ENCODE results near the gene RAB9B. TPM values are rescaled to one million over a fixed set of nuclear protein-coding genes. Genes with fewer than 3 reads are reported as not detected.
"Not testable (repeated sequence)": the region's sequence is repeated elsewhere in the genome, so short reads cannot be mapped to it uniquely, and the experiment has no call there.

RAB9B gene
- total RNA-seq, 2 experiments from 2014 or later: 0.17 to 0.22 TPM

- Mint-ChIP-seq H3K4me3 (no peak overlapping the region), H3K27ac (no peak overlapping the region), H3K9me3 (peaks cover 7% of the 10 kb centered on the region), H3K27me3 (ENCODE audit: low read depth) (no peaks in the 10 kb centered on the region), H3K36me3 (ENCODE audit: low read depth) (peaks cover 2% of the 10 kb centered on the region), H3K4me1 (ENCODE audit: low read depth) (peaks cover 8% of the 10 kb centered on the region)
- CTCF ChIA-PET: no interaction called here
- DNase-seq: peak; percentile 41
- intact Hi-C loops (cut with micrococcal nuclease): loop anchor here (5.0 kb wide), 2 partner anchors 93 to 278 kb away; no protein-coding TSS in a partner anchor
Measured at GRCh38 chrX:103839404-103839803, 7.3 kb upstream of the RAB9B start.

GRCh38 chrX:103831342-103831802 lies 685 bp downstream of the RAB9B start:
- no peak for DNase-seq
- no peak overlapping the region for H3K27ac Mint-ChIP-seq
- CTCF ChIA-PET: interaction anchor here (3.6 kb wide), 1 partner anchor 14 kb away, joined by 12 read pairs; no protein-coding TSS in a partner anchor

GRCh38 chrX:103830848-103831247 lies 1.2 kb downstream of the RAB9B start:
- no peak for DNase-seq
- H3K36me3 Mint-ChIP-seq (ENCODE audit: low read depth): no peaks in the 10 kb centered on the region
- H3K4me3 Mint-ChIP-seq: no peak overlapping the region
- peaks cover 6% of the 10 kb centered on the region for H3K4me1 Mint-ChIP-seq (ENCODE audit: low read depth)
- H3K27ac Mint-ChIP-seq: no peak overlapping the region
- peaks cover 2% of the 10 kb centered on the region for H3K27me3 Mint-ChIP-seq (ENCODE audit: low read depth)
- CTCF ChIA-PET: no interaction called here
- no peaks in the 10 kb centered on the region for H3K9me3 Mint-ChIP-seq
- intact Hi-C loops (cut with micrococcal nuclease): no loop called here

More at GRCh38 chrX:103831342-103831802, 685 bp downstream of the RAB9B start:
- peaks cover 2% of the 10 kb centered on the region for H3K4me1 Mint-ChIP-seq (ENCODE audit: low read depth)
- H3K9me3 Mint-ChIP-seq: no peaks in the 10 kb centered on the region
- intact Hi-C loops (cut with micrococcal nuclease): no loop called here
- peaks cover 2% of the 10 kb centered on the region for H3K27me3 Mint-ChIP-seq (ENCODE audit: low read depth)
- no peaks in the 10 kb centered on the region for H3K36me3 Mint-ChIP-seq (ENCODE audit: low read depth)
- H3K4me3 Mint-ChIP-seq: peak overlapping the region; percentile 78

- Mint-ChIP-seq H3K4me1 (ENCODE audit: low read depth) (peaks cover 12% of the 10 kb centered on the region), H3K9me3 (no peaks in the 10 kb centered on the region), H3K27me3 (ENCODE audit: low read depth) (peaks cover 2% of the 10 kb centered on the region), H3K36me3 (ENCODE audit: low read depth) (no peaks in the 10 kb centered on the region), H3K4me3 (no peak overlapping the region), H3K27ac (no peak overlapping the region)
- CTCF ChIA-PET: interaction anchor here (1.8 kb wide), 1 partner anchor 10 kb away, joined by 4 read pairs; no protein-coding TSS in a partner anchor
- intact Hi-C loops (cut with micrococcal nuclease): no loop called here
- DNase-seq: no peak
Measured at GRCh38 chrX:103828529-103828928, 3.5 kb downstream of the RAB9B start.

GRCh38 chrX:103825881-103826280 lies 6.2 kb downstream of the RAB9B start:
- intact Hi-C loops (cut with micrococcal nuclease): no loop called here
- no peak overlapping the region for H3K4me3 Mint-ChIP-seq
- no peaks in the 10 kb centered on the region for H3K27me3 Mint-ChIP-seq (ENCODE audit: low read depth)
- no peaks in the 10 kb centered on the region for H3K36me3 Mint-ChIP-seq (ENCODE audit: low read depth)
- no peak overlapping the region for H3K27ac Mint-ChIP-seq
- DNase-seq: no peak
- H3K4me1 Mint-ChIP-seq (ENCODE audit: low read depth): peaks cover 10% of the 10 kb centered on the region
- no peaks in the 10 kb centered on the region for H3K9me3 Mint-ChIP-seq
- CTCF ChIA-PET: no interaction called here

- H3K4me3 Mint-ChIP-seq: no peak overlapping the region
- H3K36me3 Mint-ChIP-seq (ENCODE audit: low read depth): no peaks in the 10 kb centered on the region
- H3K27ac Mint-ChIP-seq: no peak overlapping the region
- no peak for DNase-seq
- no peaks in the 10 kb centered on the region for H3K9me3 Mint-ChIP-seq
- no peaks in the 10 kb centered on the region for H3K27me3 Mint-ChIP-seq (ENCODE audit: low read depth)
- intact Hi-C loops (cut with micrococcal nuclease): no loop called here
- H3K4me1 Mint-ChIP-seq (ENCODE audit: low read depth): peaks cover 10% of the 10 kb centered on the region
- CTCF ChIA-PET: interaction anchor here (1.1 kb wide), 1 partner anchor 117 kb away, joined by 3 read pairs; no protein-coding TSS in a partner anchor
Measured at GRCh38 chrX:103823591-103823990, 8.5 kb downstream of the RAB9B start.

- not testable (repeated sequence) for H3K4me1 Mint-ChIP-seq (ENCODE audit: low read depth)
Measured at GRCh38 chrX:103820802-103821201, 11.3 kb downstream of the RAB9B start.

GRCh38 chrX:103818842-103819619 lies 13.0 kb downstream of the RAB9B start:
- Mint-ChIP-seq H3K27ac (no peak overlapping the region), H3K27me3 (ENCODE audit: low read depth) (peaks cover 7% of the 10 kb centered on the region), H3K36me3 (ENCODE audit: low read depth) (no peaks in the 10 kb centered on the region), H3K9me3 (no peaks in the 10 kb centered on the region), H3K4me1 (ENCODE audit: low read depth) (no peaks in the 10 kb centered on the region), H3K4me3 (no peak overlapping the region)
- DNase-seq: no peak
- CTCF ChIA-PET: interaction anchor here (1.0 to 1.4 kb wide), 3 partner anchors 9 to 107 kb away, joined by 3 to 6 read pairs (median 4); no protein-coding TSS in a partner anchor
- intact Hi-C loops (cut with micrococcal nuclease): no loop called here

More at GRCh38 chrX:103820802-103821201, 11.3 kb downstream of the RAB9B start:
- H3K9me3 Mint-ChIP-seq; H3K27ac Mint-ChIP-seq; DNase-seq; intact Hi-C loops (cut with micrococcal nuclease); H3K4me3 Mint-ChIP-seq; H3K27me3 Mint-ChIP-seq (ENCODE audit: low read depth); CTCF ChIA-PET; H3K36me3 Mint-ChIP-seq (ENCODE audit: low read depth): not testable (repeated sequence)

- Mint-ChIP-seq H3K9me3 (no peaks in the 10 kb centered on the region), H3K27ac (no peak overlapping the region), H3K36me3 (ENCODE audit: low read depth) (no peaks in the 10 kb centered on the region), H3K4me3 (no peak overlapping the region), H3K27me3 (ENCODE audit: low read depth) (peaks cover 8% of the 10 kb centered on the region), H3K4me1 (ENCODE audit: low read depth) (no peaks in the 10 kb centered on the region)
- intact Hi-C loops (cut with micrococcal nuclease): loop anchor here (1.0 kb wide), 3 partner anchors 106 to 284 kb away; no protein-coding TSS in a partner anchor
- DNase-seq: peak; percentile 25
- CTCF ChIA-PET: interaction anchor here (1.0 to 1.3 kb wide), 3 partner anchors 21 to 107 kb away, joined by 3 to 5 read pairs (median 3); partner anchors contain the start of gene TMEM31
Measured at GRCh38 chrX:103817502-103817901, 14.6 kb downstream of the RAB9B start.

- intact Hi-C loops (cut with micrococcal nuclease): loop anchor here (1.0 kb wide), 3 partner anchors 106 to 284 kb away; no protein-coding TSS in a partner anchor
- H3K4me3 Mint-ChIP-seq; H3K27me3 Mint-ChIP-seq (ENCODE audit: low read depth); DNase-seq; H3K9me3 Mint-ChIP-seq; H3K36me3 Mint-ChIP-seq (ENCODE audit: low read depth); H3K27ac Mint-ChIP-seq; H3K4me1 Mint-ChIP-seq (ENCODE audit: low read depth): not testable (repeated sequence)
- CTCF ChIA-PET: interaction anchor here (1.0 to 1.2 kb wide), 3 partner anchors 104 to 107 kb away, joined by 3 to 5 read pairs (median 3); partner anchors contain the start of gene TMEM31
Measured at GRCh38 chrX:103817101-103817500, 15.0 kb downstream of the RAB9B start.

GRCh38 chrX:103811858-103812257 lies 20.2 kb downstream of the RAB9B start:
- no peak overlapping the region for H3K4me3 Mint-ChIP-seq
- no peaks in the 10 kb centered on the region for H3K36me3 Mint-ChIP-seq (ENCODE audit: low read depth)
- CTCF ChIA-PET: interaction anchor here (0.8 kb wide), 1 partner anchor 322 kb away, joined by 3 read pairs; no protein-coding TSS in a partner anchor
- peaks cover 10% of the 10 kb centered on the region for H3K4me1 Mint-ChIP-seq (ENCODE audit: low read depth)
- no peaks in the 10 kb centered on the region for H3K9me3 Mint-ChIP-seq
- peaks cover 8% of the 10 kb centered on the region for H3K27me3 Mint-ChIP-seq (ENCODE audit: low read depth)
- H3K27ac Mint-ChIP-seq: no peak overlapping the region
- intact Hi-C loops (cut with micrococcal nuclease): no loop called here
- no peak for DNase-seq

- H3K4me3 Mint-ChIP-seq: no peak overlapping the region
- peak; percentile 4 for DNase-seq
- peaks cover 14% of the 10 kb centered on the region for H3K4me1 Mint-ChIP-seq (ENCODE audit: low read depth)
- intact Hi-C loops (cut with micrococcal nuclease): no loop called here
- CTCF ChIA-PET: no interaction called here
- no peaks in the 10 kb centered on the region for H3K36me3 Mint-ChIP-seq (ENCODE audit: low read depth)
- H3K9me3 Mint-ChIP-seq: no peaks in the 10 kb centered on the region
- H3K27me3 Mint-ChIP-seq (ENCODE audit: low read depth): no peaks in the 10 kb centered on the region
- H3K27ac Mint-ChIP-seq: no peak overlapping the region
Measured at GRCh38 chrX:103806862-103807474, 25.1 kb downstream of the RAB9B start.

Measured in activated naive CD4-positive, alpha-beta T cell treated with anti-CD3 and anti-CD28 coated beads for 36 hours (primary cell).